Astrocyte (in vitro differentiated cells and primary cell): ENCODE data around the gene TFRC. TPM values are rescaled to one million over a fixed set of nuclear protein-coding genes. Genes with fewer than 3 reads are reported as not detected.
A peak's percentile ranks its signal among the peaks of the same experiment; 100 is the strongest.

Experiments
- DNase-seq: peaks from one replicate; pipeline ENCODE4 v3.0.0-alpha.2; 2010; ENCODE audit warnings: low read depth
- FAIRE-seq: peaks from 2 replicates; lab custom pipeline; 2011; peaks lifted over from hg19 to GRCh38; lab: Jason Lieb, UNC
- H2AFZ ChIP-seq: 2 replicates; pipeline ENCODE4 v1.6.0; 2012; ENCODE audit warnings: low read depth, low read length, inconsistent platforms
- H3K27ac ChIP-seq: 2 replicates; pipeline ENCODE4 v1.5.1; 2011; ENCODE audit warnings: low read depth, low read length, inconsistent platforms
- H3K27me3 ChIP-seq: 2 replicates; pipeline ENCODE4 v1.6.0; 2011; ENCODE audit warnings: low read length, inconsistent platforms; ENCODE audit not compliant: insufficient read depth
- H3K36me3 ChIP-seq: 2 replicates; pipeline ENCODE4 v1.5.1; 2011; ENCODE audit warnings: low read length, inconsistent platforms; ENCODE audit not compliant: insufficient read depth
- H3K4me1 ChIP-seq: 2 replicates; pipeline ENCODE4 v1.5.1; 2011; ENCODE audit warnings: low read length, inconsistent platforms; ENCODE audit not compliant: insufficient read depth
- H3K4me2 ChIP-seq: 2 replicates; pipeline ENCODE4 v1.6.0; 2012; ENCODE audit warnings: low read length, inconsistent platforms
- H3K4me3 ChIP-seq: 2 replicates; pipeline ENCODE4 v1.5.1; 2011; ENCODE audit warnings: low read depth, mild to moderate bottlenecking, low read length, inconsistent platforms; ENCODE audit not compliant: insufficient read depth
- H3K79me2 ChIP-seq: 2 replicates; pipeline ENCODE4 v1.6.0; 2012; ENCODE audit warnings: mild to moderate bottlenecking, low read length, inconsistent platforms; ENCODE audit not compliant: insufficient read depth
- H3K9ac ChIP-seq: 2 replicates; pipeline ENCODE4 v1.6.0; 2012; ENCODE audit warnings: mild to moderate bottlenecking, low read length, inconsistent platforms
- H3K9me3 ChIP-seq: 2 replicates; pipeline ENCODE4 v1.5.1; 2012; ENCODE audit warnings: low read depth, mild to moderate bottlenecking, low read length, inconsistent platforms; ENCODE audit not compliant: insufficient read depth
- H4K20me1 ChIP-seq: 2 replicates; pipeline ENCODE4 v1.6.0; 2012; ENCODE audit warnings: low read length, inconsistent platforms; ENCODE audit not compliant: insufficient read depth
- H3K27ac Mint-ChIP-seq: one replicate; pipeline ENCODE4 v1.8.0; 2021; ENCODE audit warnings: mild to moderate bottlenecking, mixed read lengths; ENCODE audit not compliant: unreplicated experiment
- H3K27me3 Mint-ChIP-seq: one replicate; pipeline ENCODE4 v1.8.0; 2021; ENCODE audit warnings: low read depth, mixed read lengths; ENCODE audit not compliant: unreplicated experiment
- H3K36me3 Mint-ChIP-seq: one replicate; pipeline ENCODE4 v1.8.0; 2021; ENCODE audit warnings: low read depth, mixed read lengths; ENCODE audit not compliant: unreplicated experiment
- H3K4me1 Mint-ChIP-seq: one replicate; pipeline ENCODE4 v1.8.0; 2021; ENCODE audit warnings: low read depth, mixed read lengths; ENCODE audit not compliant: unreplicated experiment
- H3K4me3 Mint-ChIP-seq: one replicate; pipeline ENCODE4 v1.8.0; 2021; ENCODE audit warnings: mild to moderate bottlenecking, moderate library complexity, mixed read lengths; ENCODE audit not compliant: unreplicated experiment
- H3K9me3 Mint-ChIP-seq: one replicate; pipeline ENCODE4 v1.8.0; 2021; ENCODE audit warnings: mild to moderate bottlenecking, mixed read lengths; ENCODE audit not compliant: unreplicated experiment
- EZH2 ChIP-seq: IDR thresholded peaks from 2 replicates; pipeline ENCODE4 v1.6.1; 2012; ENCODE audit warnings: mild to moderate bottlenecking, low read length, inconsistent platforms; ENCODE audit not compliant: insufficient read depth
- total RNA-seq: library from RNA; stranded (reverse); gene quantifications from 2 replicates; pipeline ENCODE4 v1.2.1, GENCODE V29; 2021
- TF ChIP-seq, protein P1 (sequence below): IDR thresholded peaks from 2 replicates; pipeline ENCODE4 v1.5.1; 2011; ENCODE audit warnings: low read depth, mild to moderate bottlenecking, inconsistent platforms, low read length, moderate library complexity; ENCODE audit not compliant: insufficient read depth

The TFRC gene
- total RNA-seq, 1 donor from 2014 or later, result 98.4 TPM

DNA sequence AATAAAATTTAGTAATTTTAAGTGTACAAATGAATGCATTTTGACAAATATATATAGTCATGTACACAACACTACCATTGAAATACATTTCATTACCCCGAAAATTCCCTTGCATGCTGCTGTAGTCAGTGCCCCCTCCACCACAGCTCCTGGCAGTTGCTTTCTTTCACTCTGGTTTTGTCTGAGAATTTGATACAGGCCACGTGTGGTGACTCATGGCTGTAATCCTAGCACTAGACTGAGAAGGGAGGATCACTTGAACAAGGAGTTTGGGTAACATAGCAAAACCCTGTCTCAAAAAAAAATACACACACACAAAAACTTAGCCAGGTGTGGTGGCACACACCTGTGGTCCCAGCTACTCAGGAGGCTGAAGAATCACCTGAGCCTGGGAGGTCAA lies 65.4 kb downstream of the TFRC start:
- Mint-ChIP-seq H3K36me3 (no peaks in the 10 kb centered on the region), H3K4me1 (peaks cover 8% of the 10 kb centered on the region), H3K27me3 (peaks cover 8% of the 10 kb centered on the region), H3K27ac (peak overlapping the region; percentile 56), H3K9me3 (peaks cover 3% of the 10 kb centered on the region), H3K4me3 (no peak overlapping the region)
- FAIRE-seq (no peak), DNase-seq (peak; percentile 75)
- peaks cover 4% of the 10 kb centered on the region for H3K4me1 ChIP-seq
- no peak overlapping the region for H3K4me3 ChIP-seq
- H2AFZ ChIP-seq, result no peak overlapping the region
- H3K27me3 ChIP-seq, result peaks cover 6% of the 10 kb centered on the region
- no peak overlapping the region for H3K27ac ChIP-seq
- H4K20me1 ChIP-seq, result no peaks in the 10 kb centered on the region
- H3K79me2 ChIP-seq, result no peaks in the 10 kb centered on the region
- no peak overlapping the region for H3K4me2 ChIP-seq
- peaks cover 2% of the 10 kb centered on the region for H3K9me3 ChIP-seq
- no peaks in the 10 kb centered on the region for H3K36me3 ChIP-seq
- TF ChIP-seq, protein P1, sequence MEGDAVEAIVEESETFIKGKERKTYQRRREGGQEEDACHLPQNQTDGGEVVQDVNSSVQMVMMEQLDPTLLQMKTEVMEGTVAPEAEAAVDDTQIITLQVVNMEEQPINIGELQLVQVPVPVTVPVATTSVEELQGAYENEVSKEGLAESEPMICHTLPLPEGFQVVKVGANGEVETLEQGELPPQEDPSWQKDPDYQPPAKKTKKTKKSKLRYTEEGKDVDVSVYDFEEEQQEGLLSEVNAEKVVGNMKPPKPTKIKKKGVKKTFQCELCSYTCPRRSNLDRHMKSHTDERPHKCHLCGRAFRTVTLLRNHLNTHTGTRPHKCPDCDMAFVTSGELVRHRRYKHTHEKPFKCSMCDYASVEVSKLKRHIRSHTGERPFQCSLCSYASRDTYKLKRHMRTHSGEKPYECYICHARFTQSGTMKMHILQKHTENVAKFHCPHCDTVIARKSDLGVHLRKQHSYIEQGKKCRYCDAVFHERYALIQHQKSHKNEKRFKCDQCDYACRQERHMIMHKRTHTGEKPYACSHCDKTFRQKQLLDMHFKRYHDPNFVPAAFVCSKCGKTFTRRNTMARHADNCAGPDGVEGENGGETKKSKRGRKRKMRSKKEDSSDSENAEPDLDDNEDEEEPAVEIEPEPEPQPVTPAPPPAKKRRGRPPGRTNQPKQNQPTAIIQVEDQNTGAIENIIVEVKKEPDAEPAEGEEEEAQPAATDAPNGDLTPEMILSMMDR, result no peak
- no peak for TF ChIP-seq EZH2
- no peak overlapping the region for H3K9ac ChIP-seq

DNA sequence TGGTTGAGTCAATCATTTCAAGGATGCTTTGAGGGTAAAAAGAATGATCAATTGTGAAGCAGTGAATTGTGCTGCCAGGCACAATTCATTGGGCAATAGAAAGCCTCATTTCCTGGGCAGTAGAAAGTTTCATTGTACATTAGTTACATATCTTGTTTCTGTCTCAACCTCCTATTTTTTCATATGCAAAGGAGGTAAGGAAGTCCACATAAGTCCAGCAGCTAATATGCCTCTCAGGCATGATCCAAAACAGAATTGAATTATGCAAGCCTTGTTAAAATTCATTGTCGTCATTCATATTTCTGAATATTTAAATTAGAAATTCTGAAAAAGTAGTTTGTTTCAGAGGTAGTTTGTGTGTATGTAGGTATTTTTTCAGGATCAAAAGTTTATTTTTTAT lies 65.8 kb downstream of the TFRC start:
- Mint-ChIP-seq H3K4me1 (peaks cover 8% of the 10 kb centered on the region), H3K9me3 (peaks cover 3% of the 10 kb centered on the region), H3K36me3 (no peaks in the 10 kb centered on the region), H3K27ac (no peak overlapping the region), H3K4me3 (no peak overlapping the region), H3K27me3 (peaks cover 8% of the 10 kb centered on the region)
- H3K4me2 ChIP-seq, result no peak overlapping the region
- peaks cover 2% of the 10 kb centered on the region for H3K9me3 ChIP-seq
- H3K36me3 ChIP-seq, result no peaks in the 10 kb centered on the region
- no peak for FAIRE-seq
- H4K20me1 ChIP-seq, result no peaks in the 10 kb centered on the region
- H3K4me3 ChIP-seq, result no peak overlapping the region
- TF ChIP-seq EZH2, result no peak
- TF ChIP-seq, protein P1, result no peak
- no peak overlapping the region for H3K27ac ChIP-seq
- H3K9ac ChIP-seq, result no peak overlapping the region
- H3K79me2 ChIP-seq, result no peaks in the 10 kb centered on the region
- DNase-seq, result no peak
- H2AFZ ChIP-seq, result no peak overlapping the region
- H3K27me3 ChIP-seq, result peaks cover 10% of the 10 kb centered on the region
- peaks cover 4% of the 10 kb centered on the region for H3K4me1 ChIP-seq

DNA sequence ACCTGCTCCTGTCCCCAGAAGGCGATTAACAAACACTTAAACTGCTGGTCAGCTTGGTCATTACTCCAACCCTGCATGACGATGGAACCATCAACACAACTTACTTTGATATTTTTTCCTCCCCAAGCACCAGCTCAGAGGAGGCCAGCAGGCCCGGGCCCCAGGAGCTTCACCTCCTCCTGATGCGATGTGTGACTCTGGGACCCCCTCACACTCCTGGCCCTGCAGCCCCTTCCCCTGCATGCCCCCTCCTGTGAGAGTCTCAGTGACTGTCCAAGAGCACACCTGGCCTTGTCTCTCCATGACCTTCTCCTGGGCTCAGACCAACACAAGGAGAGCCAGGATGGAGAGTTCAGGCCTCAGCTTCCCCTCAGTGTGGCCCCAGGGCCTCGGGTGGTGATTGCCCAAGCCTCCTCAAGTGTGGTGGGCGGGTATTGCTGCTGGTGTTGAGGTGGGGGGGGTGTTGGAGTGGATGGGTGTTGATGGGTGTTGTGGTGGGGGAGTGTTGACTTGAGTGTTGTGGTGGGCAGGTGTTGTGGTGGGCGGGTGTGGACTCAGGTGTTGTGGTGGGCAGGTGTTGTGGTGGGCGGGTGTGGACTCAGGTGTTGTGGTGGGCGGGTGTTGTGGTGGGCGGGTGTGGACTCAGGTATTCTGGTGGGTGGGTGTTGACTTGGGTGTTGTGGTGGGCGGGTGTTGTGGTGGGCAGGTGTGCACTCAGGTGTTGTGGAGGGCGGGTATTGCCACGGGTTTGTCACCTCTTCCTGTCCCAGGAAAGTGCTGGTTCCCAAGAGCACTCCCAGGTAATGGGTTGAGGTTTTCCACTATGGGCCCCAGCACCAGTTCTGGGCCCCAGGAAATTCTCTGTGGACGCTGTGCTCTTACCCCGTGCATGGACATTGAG lies 68.1 kb downstream of the TFRC start:
- peaks cover 14% of the 10 kb centered on the region for H3K27me3 ChIP-seq
- no peaks in the 10 kb centered on the region for H3K36me3 Mint-ChIP-seq
- H3K4me3 Mint-ChIP-seq, result no peak overlapping the region
- H3K36me3 ChIP-seq, result no peaks in the 10 kb centered on the region
- H3K27ac Mint-ChIP-seq, result no peak overlapping the region
- H2AFZ ChIP-seq, result no peak overlapping the region
- H3K9me3 Mint-ChIP-seq, result peaks cover 9% of the 10 kb centered on the region
- H3K27ac ChIP-seq, result no peak overlapping the region
- peaks cover 2% of the 10 kb centered on the region for H3K27me3 Mint-ChIP-seq
- H3K4me2 ChIP-seq, result no peak overlapping the region
- no peaks in the 10 kb centered on the region for H3K79me2 ChIP-seq
- H3K4me3 ChIP-seq, result no peak overlapping the region
- FAIRE-seq (no peak), DNase-seq (no peak)
- peaks cover 2% of the 10 kb centered on the region for H3K9me3 ChIP-seq
- H4K20me1 ChIP-seq, result no peaks in the 10 kb centered on the region
- H3K9ac ChIP-seq, result no peak overlapping the region
- no peak for TF ChIP-seq EZH2
- TF ChIP-seq, protein P1, result no peak
- peaks cover 4% of the 10 kb centered on the region for H3K4me1 ChIP-seq
- H3K4me1 Mint-ChIP-seq, result peaks cover 8% of the 10 kb centered on the region
